Measurements from ENCODE around the gene PTCRA. TPM values are rescaled to one million over a fixed set of nuclear protein-coding genes. Genes with fewer than 3 reads are reported as not detected.

Gene PTCRA
- total and polyA plus RNA-seq, 2 donors (not counting 3 experiments of a cell fraction or from before 2014, with no cell fraction given) = not detected

GRCh38 chr6:42969934-42970333 lies 54.1 kb downstream of the PTCRA start:
- Histone ChIP-seq H3K36me3 (ENCODE audit: control insufficient read depth in 2 of 2, extremely low read depth in 1 of 2, insufficient read depth in 2 of 2, low read length in 2 of 2) (peaks cover 0 to 12% of the 10 kb centered on the region in 2 experiments), H3K4me2 (ENCODE audit: insufficient read depth, low read length) (no peak overlapping the region), H3K79me2 (ENCODE audit: control insufficient read depth, insufficient read depth, low read length) (no peaks in the 10 kb centered on the region), H3K9ac (replicated peaks; ENCODE audit: extremely low read depth, insufficient read depth, low read length) (no peak overlapping the region), H3K9me1 (replicated peaks; ENCODE audit: control insufficient read depth, extremely low read depth, insufficient read depth, low read length) (no peaks in the 10 kb centered on the region), H3K4me3 (replicated peaks in 1 of 3; ENCODE audit: insufficient read depth in 1 of 3, low read depth in 1 of 3, low read length in 3 of 3) (no peak overlapping the region), H3K27me3 (ENCODE audit: control insufficient read depth in 2 of 2, insufficient read depth in 2 of 2, low read length in 2 of 2) (no peaks in the 10 kb centered on the region), H3K4me1 (ENCODE audit: control insufficient read depth, extremely low read depth, insufficient read depth, low read length) (peaks cover 5% of the 10 kb centered on the region), H4K20me1 (replicated peaks; ENCODE audit: control insufficient read depth, extremely low read depth, insufficient read depth, low read length) (no peaks in the 10 kb centered on the region), H3K27ac (ENCODE audit: insufficient read depth, low read depth, low read length) (no peak overlapping the region), H3K9me3 (replicated peaks; ENCODE audit: control insufficient read depth, insufficient read depth, low read length) (no peaks in the 10 kb centered on the region), H2AFZ (ENCODE audit: low read depth, low read length) (no peak overlapping the region)
- no TSS peak for BruUV-seq (replicated peaks)
- FAIRE-seq (no peak), DNase-seq (ENCODE audit: low read depth, low spot score) (no peak)
- dilution Hi-C loops (cut with MboI; ENCODE audit: extremely low pct_ligation_motif_present, low sequenced_read_pairs) (no loop called here), intact Hi-C loops (cut with micrococcal nuclease) (no loop called here)
- no peak for TF ChIP-seq GATA2 (IDR thresholded peaks at IDR 0.05; ENCODE audit: insufficient read depth, insufficient read length, low read depth, low read length)
- TF ChIP-seq POLR2AphosphoS5 (IDR thresholded peaks at IDR 0.05; ENCODE audit: insufficient read depth, low read depth, low read length) = no peak
- no peak for TF ChIP-seq FOS (IDR thresholded peaks at IDR 0.05; ENCODE audit: borderline replicate concordance, insufficient read depth, low read length)
- no peak for TF ChIP-seq POLR2A (IDR thresholded peaks at IDR 0.05; ENCODE audit: low read depth, low read length)
- ChIA-PET POLR2A (no interaction called here), CTCF (no interaction called here)

DNA sequence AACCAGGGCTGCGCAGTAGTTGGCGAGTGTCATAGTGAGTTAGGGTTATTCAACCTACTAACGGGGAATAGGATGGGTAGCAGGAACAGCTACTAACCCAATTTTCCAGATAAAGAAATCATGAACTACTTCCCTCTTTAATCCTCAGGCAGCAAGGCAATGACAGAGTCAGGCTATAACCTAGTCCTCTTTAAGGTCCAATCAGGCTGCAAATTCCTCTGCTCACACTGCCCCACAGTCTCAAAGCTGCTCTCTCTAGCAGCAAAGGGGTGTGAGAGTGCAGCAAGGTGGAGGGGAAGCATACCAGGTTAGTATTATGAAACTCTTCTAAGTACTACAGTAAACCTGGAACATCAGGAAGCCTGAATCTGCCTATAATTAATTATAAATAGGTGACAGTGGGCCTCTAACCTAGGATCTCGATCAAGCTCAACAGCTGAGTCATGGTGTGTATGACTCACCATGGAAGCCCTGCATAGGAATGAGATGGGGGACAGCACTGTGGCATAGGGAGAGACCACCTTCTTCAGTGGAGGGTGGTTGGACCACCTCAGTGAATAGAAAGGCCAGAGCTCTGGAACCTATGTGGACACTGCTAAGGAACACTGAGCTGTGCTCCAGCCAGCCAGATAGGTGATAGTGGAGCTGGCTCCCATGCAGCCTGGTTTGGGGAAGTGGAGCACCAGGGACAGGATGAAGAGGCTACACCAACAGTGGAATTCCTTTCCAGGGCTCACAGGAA lies 55.2 kb downstream of the PTCRA start:
- H3K27ac ChIP-seq (ENCODE audit: insufficient read depth, low read depth, low read length) = no peak overlapping the region
- FAIRE-seq = peak; percentile 68
- no TSS peak for BruUV-seq (replicated peaks)
- no peak overlapping the region for H3K9ac ChIP-seq (replicated peaks; ENCODE audit: extremely low read depth, insufficient read depth, low read length)
- H3K79me2 ChIP-seq (ENCODE audit: control insufficient read depth, insufficient read depth, low read length) = no peaks in the 10 kb centered on the region
- H3K4me1 ChIP-seq (ENCODE audit: control insufficient read depth, extremely low read depth, insufficient read depth, low read length) = peaks cover 5% of the 10 kb centered on the region
- CTCF ChIA-PET = interaction anchor here (1.1 kb wide), 2 partner anchors 35 to 173 kb away, joined by 3 to 4 read pairs; no protein-coding TSS in a partner anchor
- H4K20me1 ChIP-seq (replicated peaks; ENCODE audit: control insufficient read depth, extremely low read depth, insufficient read depth, low read length) = no peaks in the 10 kb centered on the region
- H3K9me1 ChIP-seq (replicated peaks; ENCODE audit: control insufficient read depth, extremely low read depth, insufficient read depth, low read length) = no peaks in the 10 kb centered on the region
- no peak overlapping the region for H3K4me3 ChIP-seq (replicated peaks in 1 of 3; ENCODE audit: insufficient read depth in 1 of 3, low read depth in 1 of 3, low read length in 3 of 3)
- dilution Hi-C loops (cut with MboI; ENCODE audit: extremely low pct_ligation_motif_present, low sequenced_read_pairs) = no loop called here
- TF ChIP-seq EZH2 (IDR thresholded peaks at IDR 0.05; ENCODE audit: borderline replicate concordance, low read depth, low read length, severe bottlenecking) (no peak), FOS (IDR thresholded peaks at IDR 0.05; ENCODE audit: borderline replicate concordance, insufficient read depth, low read length) (peak; percentile 80), JUN (IDR thresholded peaks at IDR 0.05; ENCODE audit: borderline replicate concordance, insufficient read depth, insufficient read length, low read depth) (peak; percentile 74)
- H3K9me3 ChIP-seq (replicated peaks; ENCODE audit: control insufficient read depth, insufficient read depth, low read length) = no peaks in the 10 kb centered on the region
- peak; percentile 29 for DNase-seq (ENCODE audit: low read depth, low spot score)
- intact Hi-C loops (cut with micrococcal nuclease) = no loop called here
- no peak overlapping the region for H3K4me2 ChIP-seq (ENCODE audit: insufficient read depth, low read length)
- peaks cover 0 to 11% of the 10 kb centered on the region in 2 experiments for H3K36me3 ChIP-seq (ENCODE audit: control insufficient read depth in 2 of 2, extremely low read depth in 1 of 2, insufficient read depth in 2 of 2, low read length in 2 of 2)
- H2AFZ ChIP-seq (ENCODE audit: low read depth, low read length) = no peak overlapping the region
- POLR2A ChIA-PET = no interaction called here
- no peaks in the 10 kb centered on the region for H3K27me3 ChIP-seq (ENCODE audit: control insufficient read depth in 2 of 2, insufficient read depth in 2 of 2, low read length in 2 of 2)

Measured in endothelial cell of umbilical vein (primary cell).